ENCODE results near the gene MIPEP. TPM values are rescaled to one million over a fixed set of nuclear protein-coding genes. Genes with fewer than 3 reads are reported as not detected.
"Not testable (repeated sequence)": the region's sequence is repeated elsewhere in the genome, so short reads cannot be mapped to it uniquely, and the experiment has no call there.

The MIPEP gene
- total RNA-seq, 1 donor from 2014 or later = 9.2 TPM

DNA sequence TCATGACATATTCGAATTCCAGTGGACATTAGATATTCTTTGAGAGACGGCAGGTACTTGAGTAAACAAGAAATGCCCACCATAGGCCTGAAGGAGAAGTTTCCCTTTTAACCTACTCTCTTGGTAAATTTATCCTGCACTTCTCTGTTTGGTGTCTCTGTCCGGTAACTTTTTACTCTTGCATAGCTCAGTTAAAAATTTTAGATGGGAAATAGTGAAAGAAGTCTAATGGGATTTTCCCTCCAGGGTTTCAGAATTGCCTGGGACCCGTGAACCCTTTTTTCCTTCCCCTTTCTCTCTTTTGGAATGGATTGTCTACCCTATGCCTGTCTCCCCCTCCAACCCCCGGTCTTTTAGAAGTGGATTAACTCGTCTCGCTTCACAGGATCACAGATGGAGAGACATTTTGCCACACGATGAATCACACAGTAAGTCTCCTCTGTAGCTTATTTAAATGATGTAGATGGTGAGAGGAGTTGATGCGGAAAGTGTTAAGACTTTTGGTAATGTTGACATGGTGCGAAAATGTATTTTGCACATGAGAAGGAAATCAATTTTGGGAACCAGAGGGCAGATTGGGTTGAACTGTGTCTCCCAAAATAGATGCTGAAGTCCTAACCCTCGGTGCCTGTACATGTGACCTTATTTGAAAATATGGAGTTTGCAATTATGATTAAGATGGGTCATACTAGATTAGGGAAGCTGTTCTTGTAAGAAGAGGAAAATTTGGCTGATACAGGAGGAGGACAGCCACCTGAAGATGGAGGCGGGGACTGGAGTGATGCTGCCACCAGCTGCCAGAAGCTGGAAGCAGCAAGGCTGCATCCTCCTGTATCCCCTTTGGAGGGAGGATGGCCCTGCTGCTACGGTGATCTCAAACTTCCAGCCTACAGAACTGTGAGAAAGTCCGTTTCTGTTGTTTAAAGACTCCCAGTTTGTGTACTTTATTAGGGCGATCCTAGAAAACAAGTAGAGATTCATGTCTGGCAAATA, 711 bp upstream of the MIPEP start:
- intact Hi-C loops (cut with micrococcal nuclease) = loop anchor here (1.0 kb wide), 6 partner anchors 9 to 1033 kb away; no protein-coding TSS in a partner anchor

GRCh38 chr13:23884361-23884760, 4.8 kb downstream of the MIPEP start:
- intact Hi-C loops (cut with micrococcal nuclease) = not testable (repeated sequence)

GRCh38 chr13:23883255-23883654, 5.9 kb downstream of the MIPEP start:
- intact Hi-C loops (cut with micrococcal nuclease) = no loop called here

DNA sequence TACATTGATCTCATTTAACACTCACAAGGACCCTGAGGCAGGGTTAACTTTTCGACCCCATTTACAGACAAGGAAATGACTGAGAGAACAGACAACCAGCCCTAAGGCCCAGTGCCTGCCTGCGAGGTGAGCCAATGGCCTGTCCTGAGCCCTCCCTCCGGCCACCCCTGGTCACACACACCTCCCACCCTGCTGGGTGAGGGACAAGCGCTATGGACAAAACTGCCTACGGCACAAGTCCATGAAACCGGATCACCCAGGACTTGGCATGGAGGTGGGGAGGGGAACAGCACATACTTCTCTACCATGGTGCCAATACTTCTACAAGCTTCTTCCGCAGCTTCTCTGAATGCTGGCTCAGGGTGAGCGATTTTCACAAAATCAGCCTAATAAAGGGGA, 7.8 kb downstream of the MIPEP start:
- intact Hi-C loops (cut with micrococcal nuclease) = not testable (repeated sequence)

DNA sequence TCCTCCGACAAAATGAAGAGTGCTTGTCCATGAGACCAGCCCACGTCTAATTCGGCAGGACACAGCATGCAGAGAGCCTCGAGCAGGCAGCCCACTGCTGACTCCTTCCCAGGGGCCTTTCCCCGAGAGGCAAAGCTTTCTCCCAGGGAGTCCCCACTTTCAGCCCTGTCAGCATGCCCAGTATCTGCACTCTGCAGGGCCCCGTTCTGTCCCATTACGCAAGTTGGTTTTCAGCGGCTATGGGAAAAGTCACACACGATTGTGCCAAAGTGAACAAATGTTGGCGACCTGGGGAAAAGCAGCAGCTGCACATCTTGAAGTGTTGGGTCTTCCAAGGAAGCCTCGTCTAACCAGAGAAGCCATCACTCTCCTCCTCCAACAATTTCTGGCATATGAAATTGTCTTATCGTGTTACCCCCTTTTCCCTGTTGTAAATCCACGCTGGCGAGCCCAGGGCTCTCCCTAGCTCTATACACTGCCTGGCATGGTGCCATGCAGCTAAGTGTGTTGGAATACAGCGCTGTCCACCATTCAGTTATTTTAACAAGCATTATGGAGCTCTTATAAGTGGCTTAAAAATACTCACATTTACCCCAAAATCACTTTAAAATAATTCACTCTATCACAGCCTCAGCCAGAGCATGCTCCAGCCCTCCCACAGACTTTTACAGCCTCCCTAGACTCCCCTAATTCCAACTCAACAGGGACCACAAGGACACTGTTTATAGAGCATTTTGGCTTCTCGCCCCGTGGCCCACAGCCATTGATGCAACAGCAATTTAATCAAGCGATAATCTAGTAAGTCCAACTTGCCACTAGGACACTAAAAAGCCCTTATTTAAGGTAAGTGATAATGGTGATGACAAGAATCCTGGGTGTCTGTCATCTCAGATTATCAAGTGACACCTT, 8.5 kb downstream of the MIPEP start:
- intact Hi-C loops (cut with micrococcal nuclease) = not testable (repeated sequence)

- intact Hi-C loops (cut with micrococcal nuclease) = loop anchor here (10.0 kb wide), 1 partner anchor 132 kb away; no protein-coding TSS in a partner anchor
These were observed 11.9 kb downstream of the MIPEP start for GRCh38 chr13:23877286-23877685.

- intact Hi-C loops (cut with micrococcal nuclease) = loop anchor here (1.0 to 10.0 kb wide), 2 partner anchors 23 to 131 kb away; no protein-coding TSS in a partner anchor
These were observed 12.9 kb downstream of the MIPEP start for GRCh38 chr13:23876265-23876664.

DNA sequence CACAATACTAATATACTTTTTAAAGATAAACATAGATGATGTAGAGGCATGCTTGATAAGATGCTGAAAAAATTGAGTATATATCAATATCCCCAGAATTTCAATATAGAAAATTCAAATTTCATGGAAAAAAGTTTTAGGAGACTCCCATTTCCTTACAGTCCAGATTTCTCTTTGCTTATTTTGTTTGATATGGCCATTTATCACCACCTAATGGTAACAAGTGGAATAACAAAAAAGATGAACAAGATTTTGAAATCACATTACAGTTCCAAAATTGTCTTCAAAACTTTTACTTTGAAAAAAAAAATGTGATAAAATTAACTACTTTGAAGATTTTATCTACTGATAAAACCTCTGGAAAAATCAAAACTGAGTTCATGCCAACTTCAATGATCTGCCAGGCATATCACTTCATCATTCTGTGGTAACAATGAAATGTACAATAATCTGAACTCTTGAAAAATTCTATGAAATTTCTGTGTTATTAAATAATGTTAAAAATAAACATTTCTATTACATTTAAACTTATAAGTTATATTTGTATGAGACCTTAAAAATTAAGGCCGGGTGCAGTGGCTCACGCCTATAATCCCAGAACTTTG, 17.5 kb downstream of the MIPEP start:
- intact Hi-C loops (cut with micrococcal nuclease) = loop anchor here (1.0 to 10.0 kb wide), 8 partner anchors 127 to 851 kb away; no protein-coding TSS in a partner anchor

GRCh38 chr13:23870356-23871140, 18.7 kb downstream of the MIPEP start:
- intact Hi-C loops (cut with micrococcal nuclease) = loop anchor here (1.0 to 10.0 kb wide), 8 partner anchors 126 to 850 kb away; no protein-coding TSS in a partner anchor

GRCh38 chr13:23868521-23868920, 20.7 kb downstream of the MIPEP start:
- intact Hi-C loops (cut with micrococcal nuclease) = no loop called here

DNA sequence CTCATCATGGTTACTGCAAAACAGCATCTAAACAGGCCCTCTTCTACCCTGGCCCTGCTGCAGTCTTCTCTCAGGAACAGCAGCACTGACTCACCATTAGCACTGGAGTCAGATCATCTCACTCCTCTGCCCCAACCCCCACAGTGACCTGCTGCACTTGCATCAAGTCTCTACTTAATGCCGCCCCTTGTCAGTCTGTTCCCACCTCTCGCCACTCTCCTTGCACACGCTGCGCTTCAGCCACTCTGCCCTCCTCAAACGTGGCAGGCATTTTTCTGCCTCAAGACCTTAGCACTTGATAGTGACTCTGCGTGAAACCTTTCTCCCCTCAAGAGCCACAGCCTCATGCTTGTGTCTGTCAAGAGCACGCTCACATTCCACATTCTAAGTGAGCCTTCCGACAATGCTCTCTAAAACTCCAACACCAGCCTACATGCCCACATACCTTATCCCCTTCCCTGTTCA, 22.1 kb downstream of the MIPEP start:
- intact Hi-C loops (cut with micrococcal nuclease) = no loop called here

- intact Hi-C loops (cut with micrococcal nuclease) = no loop called here
These were observed 22.7 kb downstream of the MIPEP start for GRCh38 chr13:23866420-23867026.

- intact Hi-C loops (cut with micrococcal nuclease) = no loop called here
These were observed 23.3 kb downstream of the MIPEP start for GRCh38 chr13:23865906-23866305.

DNA sequence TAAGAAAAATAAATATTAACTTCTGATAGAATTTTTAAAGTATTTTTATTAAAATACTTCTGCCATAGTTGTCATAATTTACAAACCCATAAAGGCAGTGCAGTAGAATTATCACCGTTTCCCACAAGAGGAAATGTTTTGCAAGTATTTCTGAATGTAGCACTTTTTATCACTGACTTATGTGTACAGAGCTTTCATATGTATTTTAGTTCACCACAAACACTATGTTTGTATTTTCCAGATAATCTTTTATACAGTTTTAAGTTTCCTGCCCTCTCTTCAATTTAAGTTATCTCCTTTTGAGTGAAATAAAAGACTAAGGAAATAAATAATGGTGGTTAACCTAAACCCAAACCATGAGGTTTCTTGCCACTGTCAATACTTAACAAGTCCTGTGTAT, 24.2 kb downstream of the MIPEP start:
- intact Hi-C loops (cut with micrococcal nuclease) = no loop called here

DNA sequence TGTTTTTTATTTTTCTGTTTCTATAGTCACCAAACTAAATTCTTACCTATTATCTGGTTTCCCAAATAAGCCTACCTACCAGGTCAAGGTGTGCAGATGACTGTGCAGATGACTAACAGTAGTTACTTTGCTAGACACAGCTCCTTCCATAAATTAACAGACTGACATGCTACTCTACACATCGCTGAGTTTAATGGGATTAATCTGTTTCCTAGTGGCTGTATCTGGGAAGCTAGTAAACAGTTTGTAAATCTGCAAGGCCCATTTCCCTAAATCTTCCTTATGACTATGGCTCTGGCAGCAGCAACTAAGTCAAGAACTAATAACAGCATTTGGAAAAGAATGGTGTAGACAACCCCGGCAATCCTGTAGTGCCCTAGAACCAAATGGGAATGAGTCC, 27.9 kb downstream of the MIPEP start:
- intact Hi-C loops (cut with micrococcal nuclease) = no loop called here

DNA sequence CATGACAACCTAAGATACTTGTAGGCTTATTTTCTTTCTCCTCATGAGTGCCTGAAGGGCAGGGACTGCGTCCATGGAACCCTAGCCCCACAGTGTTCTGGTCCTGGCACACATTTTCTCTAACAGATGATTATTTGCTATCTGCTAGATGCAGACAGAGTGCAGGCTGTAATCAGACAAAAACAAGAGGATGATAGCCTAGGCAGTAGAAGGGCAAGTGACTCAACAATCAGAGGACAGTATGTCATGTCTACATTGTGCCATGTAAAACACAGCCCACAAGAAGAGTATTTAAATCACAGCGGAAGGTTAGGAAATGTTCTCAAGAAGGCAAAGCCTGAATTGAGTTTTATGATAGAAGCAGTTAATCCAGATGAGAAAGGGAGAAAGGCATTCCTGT, 29.3 kb downstream of the MIPEP start:
- intact Hi-C loops (cut with micrococcal nuclease) = no loop called here

- intact Hi-C loops (cut with micrococcal nuclease) = no loop called here
These were observed 29.7 kb downstream of the MIPEP start for GRCh38 chr13:23859455-23859854.

GRCh38 chr13:23858546-23858945, 30.7 kb downstream of the MIPEP start:
- intact Hi-C loops (cut with micrococcal nuclease) = no loop called here

GRCh38 chr13:23856008-23856750, 33.0 kb downstream of the MIPEP start:
- intact Hi-C loops (cut with micrococcal nuclease) = no loop called here
